NCI-H146 (cell line): Measurements from ENCODE around the gene GIGYF1.
"Not testable (repeated sequence)": the region's sequence is repeated elsewhere in the genome, so short reads cannot be mapped to it uniquely, and the experiment has no call there.

Experiments used
- DNase-seq: peaks from one replicate; lab custom pipeline; 2025; lab: John Stamatoyannopoulos, UW

GIGYF1 gene

GRCh38 chr7:100671353-100672327, 22.4 kb downstream of the GIGYF1 start:
- DNase-seq = no peak

- DNase-seq = no peak
Measured at GRCh38 chr7:100670074-100670473, 24.0 kb downstream of the GIGYF1 start.

GRCh38 chr7:100669106-100669505, 24.9 kb downstream of the GIGYF1 start:
- DNase-seq = not testable (repeated sequence)

- DNase-seq = no peak
Measured at GRCh38 chr7:100668069-100668449, 26.0 kb downstream of the GIGYF1 start.

GRCh38 chr7:100667331-100668068, 26.6 kb downstream of the GIGYF1 start:
- no peak for DNase-seq

GRCh38 chr7:100665168-100665726, 28.8 kb downstream of the GIGYF1 start:
- no peak for DNase-seq

- not testable (repeated sequence) for DNase-seq
Measured at GRCh38 chr7:100662194-100662776, 31.8 kb downstream of the GIGYF1 start.

GRCh38 chr7:100655908-100656674, 38.0 kb downstream of the GIGYF1 start, which contains the start of gene ACTL6B:
Gene ACTL6B (minus strand): TSS chr7:100656448. CDS start chr7:100656354, 94 bp downstream.
- DNase-seq = peak; percentile 83

GRCh38 chr7:100654908-100655831, 38.9 kb downstream of the GIGYF1 start:
- DNase-seq = no peak

GRCh38 chr7:100649826-100650565, 44.1 kb downstream of the GIGYF1 start:
- no peak for DNase-seq

- no peak for DNase-seq
Measured at GRCh38 chr7:100642534-100642907, 51.5 kb downstream of the GIGYF1 start.

- no peak for DNase-seq
Measured at GRCh38 chr7:100641860-100642533, 52.1 kb downstream of the GIGYF1 start.

- no peak for DNase-seq
Measured at GRCh38 chr7:100641463-100641859, 52.6 kb downstream of the GIGYF1 start, which contains the start of gene TFR2. Gene TFR2 (minus strand): TSS chr7:100641552. CDS start chr7:100641509, 43 bp downstream.

GRCh38 chr7:100640517-100641440, 53.3 kb downstream of the GIGYF1 start:
- DNase-seq = no peak

GRCh38 chr7:100639995-100640516, 54.0 kb downstream of the GIGYF1 start:
- DNase-seq = no peak

GRCh38 chr7:100632951-100633717, 60.9 kb downstream of the GIGYF1 start:
- DNase-seq = peak; percentile 71

GRCh38 chr7:100630066-100630465, 64.0 kb downstream of the GIGYF1 start:
- no peak for DNase-seq
